Testis (tissue), 3 donors: ENCODE results near the gene TET2. TPM values are rescaled to one million over a fixed set of nuclear protein-coding genes. Genes with fewer than 3 reads are reported as not detected.

Experiments used
- DNase-seq: peaks from one replicate; pipeline ENCODE4 v3.0.0-alpha.2; 2019
- H3K27ac ChIP-seq, 2 donors: fragments of 200-600 bp; sonication (generic); one replicate each; pipeline ENCODE4 v1.5.1; 2019
- H3K27me3 ChIP-seq: fragments of 200-600 bp; sonication (generic); one replicate; pipeline ENCODE4 v1.5.1; 2019
- H3K36me3 ChIP-seq: fragments of 200-600 bp; sonication (generic); one replicate; pipeline ENCODE4 v1.5.1; 2017; ENCODE audit warnings: low read depth; ENCODE audit errors: missing control alignments
- H3K4me1 ChIP-seq: fragments of 200-600 bp; sonication (generic); one replicate; pipeline ENCODE4 v1.5.1; 2019
- H3K4me3 ChIP-seq, 2 donors: fragments of 200-600 bp; sonication (generic); one replicate each; pipeline ENCODE4 v1.5.1; 2017 to 2019
- H3K9me3 ChIP-seq: fragments of 200-600 bp; sonication (generic); one replicate; pipeline ENCODE4 v1.5.1; 2017
- POLR2A ChIP-seq: fragments of 450-650 bp; IDR thresholded peaks from one replicate; pipeline ENCODE4 v1.6.1; 2017; ENCODE audit warnings: antibody characterized with exemption, mild to moderate bottlenecking, moderate library complexity
- WGBS, 2 donors: methylation state at CpG; one replicate each; pipeline ENCODE4 v1.1.5; 2018; 5-methylcytosine and 5-hydroxymethylcytosine counted together
- intact Hi-C: fragments of 100-400 bp; cut with DNase I; formaldehyde crosslinking; loops from one replicate; pipeline ENCODE4 v1.15.1; 2023; ENCODE audit warnings: low total_unique reads
- polyA plus RNA-seq: library from polyadenylated mRNA; stranded (reverse); fragments of 350-450 nt; fragmentation: Illumina TruSeq; extraction: RNeasy Lipid Tissue Mini Kit (QIAGEN cat#74804); gene quantifications from one replicate; pipeline ENCODE4 v1.2.3, GENCODE V29; 2014; ENCODE audit warnings: low read depth, low replicate concordance; ENCODE audit not compliant: insufficient read depth
- total RNA-seq, 2 donors: library from RNA; depleted of rRNA; stranded (reverse); fragments of >200 nt; gene quantifications; one replicate each; pipeline ENCODE4 v1.2.3, GENCODE V29; 2016
- TF ChIP-seq, protein P1 (sequence below), 3 experiments: fragments of 450-650 bp in 2 of 3; fragments of 200-600 bp in 1 of 3; sonication (generic) in 1 of 3; IDR thresholded peaks; one replicate each; pipeline ENCODE4 v1.5.1; 2016 to 2019; ENCODE audit warnings: antibody characterized with exemption in 3 of 3, mild to moderate bottlenecking in 2 of 3, moderate library complexity in 1 of 3

The TET2 gene
- total and polyA plus RNA-seq, 3 donors from 2014 or later, result 2.8 to 17.5 (median 17.1) TPM

DNA sequence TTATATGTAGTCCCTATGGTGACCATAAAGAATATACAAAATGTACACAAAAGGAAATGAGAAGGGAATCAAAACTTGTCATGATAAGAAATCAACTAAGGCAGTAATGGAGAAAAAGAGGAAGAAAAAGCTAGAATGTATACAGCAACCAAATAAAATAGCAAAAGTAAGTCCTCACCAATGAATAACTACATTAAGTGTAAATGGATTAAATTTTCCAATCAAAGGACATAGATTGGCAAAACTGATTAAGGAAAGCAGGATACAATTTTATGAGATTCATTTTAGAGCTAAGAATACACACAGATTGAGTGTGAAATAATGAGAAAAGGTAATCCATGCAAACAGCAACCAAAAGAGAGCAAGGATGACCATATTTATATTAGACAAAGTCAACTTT is 157.4 kb downstream of the TET2 start:
- no peaks in the 10 kb centered on the region for H3K4me1 ChIP-seq

DNA sequence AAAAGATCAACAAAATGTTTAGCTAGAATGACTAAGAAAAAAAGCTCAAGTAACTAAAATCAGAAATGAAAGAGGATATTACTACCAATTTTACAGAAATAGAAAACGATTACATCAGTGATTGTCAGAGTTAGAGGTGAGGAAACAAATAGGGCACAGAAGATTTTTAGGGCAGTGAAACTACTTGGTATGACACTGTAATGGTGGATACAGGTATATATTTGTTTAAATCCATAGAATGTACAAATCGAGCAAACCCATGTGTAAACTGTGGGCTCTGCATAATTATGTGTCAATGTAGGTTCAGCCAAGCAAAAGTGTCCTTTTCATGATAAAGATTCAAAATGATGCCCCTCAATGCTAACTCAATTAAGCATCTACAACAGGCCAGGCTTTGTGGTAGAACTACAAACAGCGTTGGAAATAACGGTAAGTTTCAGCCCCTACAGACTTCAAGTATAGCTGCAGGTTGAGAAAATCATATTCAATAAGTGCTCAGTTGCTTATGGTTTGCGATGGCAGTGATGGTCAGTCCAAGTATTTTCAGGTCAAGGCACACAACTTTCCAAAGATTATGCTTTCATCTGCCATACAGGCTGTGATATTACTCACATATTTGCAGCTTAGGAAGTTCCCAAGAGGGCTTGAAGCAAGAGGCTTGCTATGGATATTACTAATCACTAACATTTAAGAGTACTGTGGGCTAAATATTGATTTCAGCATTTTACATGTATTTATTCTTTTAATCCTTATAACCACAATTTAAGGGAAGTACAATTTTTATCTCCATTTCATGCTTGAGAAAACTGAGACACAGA is 158.6 kb downstream of the TET2 start:
- intact Hi-C loops, result no loop called here
- TF ChIP-seq, protein P1, sequence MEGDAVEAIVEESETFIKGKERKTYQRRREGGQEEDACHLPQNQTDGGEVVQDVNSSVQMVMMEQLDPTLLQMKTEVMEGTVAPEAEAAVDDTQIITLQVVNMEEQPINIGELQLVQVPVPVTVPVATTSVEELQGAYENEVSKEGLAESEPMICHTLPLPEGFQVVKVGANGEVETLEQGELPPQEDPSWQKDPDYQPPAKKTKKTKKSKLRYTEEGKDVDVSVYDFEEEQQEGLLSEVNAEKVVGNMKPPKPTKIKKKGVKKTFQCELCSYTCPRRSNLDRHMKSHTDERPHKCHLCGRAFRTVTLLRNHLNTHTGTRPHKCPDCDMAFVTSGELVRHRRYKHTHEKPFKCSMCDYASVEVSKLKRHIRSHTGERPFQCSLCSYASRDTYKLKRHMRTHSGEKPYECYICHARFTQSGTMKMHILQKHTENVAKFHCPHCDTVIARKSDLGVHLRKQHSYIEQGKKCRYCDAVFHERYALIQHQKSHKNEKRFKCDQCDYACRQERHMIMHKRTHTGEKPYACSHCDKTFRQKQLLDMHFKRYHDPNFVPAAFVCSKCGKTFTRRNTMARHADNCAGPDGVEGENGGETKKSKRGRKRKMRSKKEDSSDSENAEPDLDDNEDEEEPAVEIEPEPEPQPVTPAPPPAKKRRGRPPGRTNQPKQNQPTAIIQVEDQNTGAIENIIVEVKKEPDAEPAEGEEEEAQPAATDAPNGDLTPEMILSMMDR (IDR thresholded peaks at IDR 0.05), result no peak
- no peak for TF ChIP-seq POLR2A
- Histone ChIP-seq H3K36me3 (no peaks in the 10 kb centered on the region), H3K27me3 (no peaks in the 10 kb centered on the region), H3K4me1 (no peaks in the 10 kb centered on the region), H3K9me3 (no peaks in the 10 kb centered on the region), H3K4me3 (no peak overlapping the region), H3K27ac (no peak overlapping the region)
- WGBS, 2 donors, result 83 to 85% methylated on average over 5 of the region's 5 CpGs
- DNase-seq, result no peak

More for the DNA sequence above, 157.4 kb downstream of the TET2 start:
- Histone ChIP-seq H3K27ac (no peak overlapping the region), H3K36me3 (no peaks in the 10 kb centered on the region), H3K9me3 (no peaks in the 10 kb centered on the region), H3K27me3 (no peaks in the 10 kb centered on the region), H3K4me3 (no peak overlapping the region)
- DNase-seq, result no peak
- TF ChIP-seq POLR2A, result no peak
- TF ChIP-seq, protein P1 (IDR thresholded peaks at IDR 0.05), result no peak
- intact Hi-C loops, result no loop called here

DNA sequence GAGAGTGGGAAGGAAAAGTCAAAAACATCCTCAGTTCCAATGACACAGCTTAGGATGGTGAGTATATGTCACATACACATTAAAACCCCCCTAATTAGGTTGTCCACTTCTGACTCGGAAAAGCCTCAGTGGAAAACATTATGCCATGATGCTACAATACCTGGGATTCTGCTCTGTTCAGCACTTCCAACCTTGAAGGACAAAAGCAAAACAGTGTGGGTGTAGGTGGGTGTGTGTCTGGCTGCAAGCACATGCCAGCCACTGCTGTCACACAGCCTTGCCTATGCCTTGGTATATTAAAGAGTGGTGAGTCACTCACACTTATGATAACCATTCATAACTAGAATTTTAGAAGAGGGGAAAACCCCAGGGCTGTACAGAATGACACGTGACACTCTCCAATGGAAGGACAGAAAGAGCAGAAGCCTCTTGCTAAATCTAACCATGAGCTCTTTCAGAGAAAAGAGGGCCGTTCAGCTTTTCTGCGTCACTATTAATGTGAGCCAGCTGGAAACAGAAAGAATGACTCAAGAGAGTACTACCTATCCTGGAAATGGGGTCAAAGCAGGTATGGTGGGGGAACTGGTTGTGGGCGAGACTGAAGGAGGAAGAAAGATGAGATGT is 159.6 kb downstream of the TET2 start:
- Histone ChIP-seq H3K9me3 (no peaks in the 10 kb centered on the region), H3K4me3 (no peak overlapping the region), H3K4me1 (no peaks in the 10 kb centered on the region), H3K36me3 (no peaks in the 10 kb centered on the region), H3K27me3 (no peaks in the 10 kb centered on the region), H3K27ac (no peak overlapping the region)
- TF ChIP-seq, protein P1 (IDR thresholded peaks at IDR 0.05), result no peak
- TF ChIP-seq POLR2A, result no peak
- WGBS, 2 donors, result 76 to 77% methylated on average over 5 of the region's 5 CpGs
- DNase-seq, result no peak
- intact Hi-C loops, result no loop called here

GRCh38 chr4:105306820-105307219 is 160.1 kb downstream of the TET2 start:
- intact Hi-C loops, result no loop called here

More at GRCh38 chr4:105306820-105307219, 160.1 kb downstream of the TET2 start:
- Histone ChIP-seq H3K9me3 (no peaks in the 10 kb centered on the region), H3K4me3 (no peak overlapping the region), H3K4me1 (no peaks in the 10 kb centered on the region), H3K36me3 (no peaks in the 10 kb centered on the region), H3K27ac (no peak overlapping the region), H3K27me3 (no peaks in the 10 kb centered on the region)
- 74 to 78% methylated on average over 3 of the region's 3 CpGs for WGBS, 2 donors
- no peak for DNase-seq
- TF ChIP-seq, protein P1 (IDR thresholded peaks at IDR 0.05), result no peak
- no peak for TF ChIP-seq POLR2A
